ENCODE results near the gene TRMT10B. TPM values are rescaled to one million over a fixed set of nuclear protein-coding genes. Genes with fewer than 3 reads are reported as not detected.

TRMT10B gene
- total RNA-seq, 1 experiment from 2014 or later, result 5.2 TPM

DNA sequence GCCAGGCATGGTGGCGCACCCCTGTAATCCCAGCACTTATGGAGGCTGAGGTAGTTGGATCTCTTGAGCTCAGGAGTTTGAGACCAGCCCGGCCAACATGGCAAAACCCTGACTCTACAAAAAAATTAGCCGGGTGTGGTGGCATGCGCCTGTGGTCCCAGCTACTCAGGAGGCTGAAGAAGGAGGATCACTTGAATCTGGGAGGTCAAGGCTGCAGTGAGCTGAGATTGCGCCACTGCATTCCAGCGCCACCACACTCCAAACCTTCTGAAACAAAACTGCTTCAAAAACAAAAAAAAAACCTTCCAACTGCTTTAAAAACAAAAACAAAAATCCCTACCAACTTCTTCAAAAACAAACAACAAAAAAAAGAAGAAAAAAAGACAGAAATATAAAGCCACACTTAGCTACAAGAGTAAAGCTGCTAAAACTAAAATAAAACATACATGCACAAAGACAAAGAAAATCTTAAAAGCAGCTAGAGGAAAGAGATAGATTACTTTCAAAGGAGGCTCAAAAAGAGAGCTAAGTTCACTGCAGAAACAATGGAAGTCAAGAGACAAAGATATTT, 58.4 kb downstream of the TRMT10B start:
- H3K27me3 ChIP-seq (ENCODE audit: insufficient read depth, low read depth), result no peaks in the 10 kb centered on the region
- no peak overlapping the region for H2AFZ ChIP-seq
- H3K79me2 ChIP-seq (ENCODE audit: low read depth), result peaks cover 13% of the 10 kb centered on the region; the same call in 1 of the 2 replicates
- H3K9me3 ChIP-seq (ENCODE audit: insufficient read depth, low read depth), result no peaks in the 10 kb centered on the region
- CTCF ChIA-PET, result no interaction called here
- DNase-seq, result no peak
- intact Hi-C loops (cut with micrococcal nuclease; ENCODE audit: unreplicated experiment), result no loop called here
- BruUV-seq (replicated peaks), result no TSS peak
- no peaks in the 10 kb centered on the region for H3F3A ChIP-seq (ENCODE audit: insufficient read depth, low read depth)
- no peak overlapping the region for H3K27ac ChIP-seq
- H3K36me3 ChIP-seq (ENCODE audit: low read depth), result no peaks in the 10 kb centered on the region
- H3K4me2 ChIP-seq, result no peak overlapping the region
- H4K20me1 ChIP-seq (ENCODE audit: insufficient read depth), result peaks cover 5% of the 10 kb centered on the region; the same call in 1 of the 2 replicates
- no peaks in the 10 kb centered on the region for H3K9me2 ChIP-seq (ENCODE audit: insufficient read depth)
- POLR2A ChIA-PET (ENCODE audit: unreplicated experiment), result no interaction called here
- TF ChIP-seq EZH2 (IDR thresholded peaks at IDR 0.05; ENCODE audit: low read depth), result no peak
- TF ChIP-seq, protein P1, sequence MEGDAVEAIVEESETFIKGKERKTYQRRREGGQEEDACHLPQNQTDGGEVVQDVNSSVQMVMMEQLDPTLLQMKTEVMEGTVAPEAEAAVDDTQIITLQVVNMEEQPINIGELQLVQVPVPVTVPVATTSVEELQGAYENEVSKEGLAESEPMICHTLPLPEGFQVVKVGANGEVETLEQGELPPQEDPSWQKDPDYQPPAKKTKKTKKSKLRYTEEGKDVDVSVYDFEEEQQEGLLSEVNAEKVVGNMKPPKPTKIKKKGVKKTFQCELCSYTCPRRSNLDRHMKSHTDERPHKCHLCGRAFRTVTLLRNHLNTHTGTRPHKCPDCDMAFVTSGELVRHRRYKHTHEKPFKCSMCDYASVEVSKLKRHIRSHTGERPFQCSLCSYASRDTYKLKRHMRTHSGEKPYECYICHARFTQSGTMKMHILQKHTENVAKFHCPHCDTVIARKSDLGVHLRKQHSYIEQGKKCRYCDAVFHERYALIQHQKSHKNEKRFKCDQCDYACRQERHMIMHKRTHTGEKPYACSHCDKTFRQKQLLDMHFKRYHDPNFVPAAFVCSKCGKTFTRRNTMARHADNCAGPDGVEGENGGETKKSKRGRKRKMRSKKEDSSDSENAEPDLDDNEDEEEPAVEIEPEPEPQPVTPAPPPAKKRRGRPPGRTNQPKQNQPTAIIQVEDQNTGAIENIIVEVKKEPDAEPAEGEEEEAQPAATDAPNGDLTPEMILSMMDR (conservative IDR thresholded peaks at IDR 0.05), result no peak
- H3K4me3 ChIP-seq, result no peak overlapping the region
- no peaks in the 10 kb centered on the region for H3K4me1 ChIP-seq (replicated peaks; ENCODE audit: insufficient read depth)

DNA sequence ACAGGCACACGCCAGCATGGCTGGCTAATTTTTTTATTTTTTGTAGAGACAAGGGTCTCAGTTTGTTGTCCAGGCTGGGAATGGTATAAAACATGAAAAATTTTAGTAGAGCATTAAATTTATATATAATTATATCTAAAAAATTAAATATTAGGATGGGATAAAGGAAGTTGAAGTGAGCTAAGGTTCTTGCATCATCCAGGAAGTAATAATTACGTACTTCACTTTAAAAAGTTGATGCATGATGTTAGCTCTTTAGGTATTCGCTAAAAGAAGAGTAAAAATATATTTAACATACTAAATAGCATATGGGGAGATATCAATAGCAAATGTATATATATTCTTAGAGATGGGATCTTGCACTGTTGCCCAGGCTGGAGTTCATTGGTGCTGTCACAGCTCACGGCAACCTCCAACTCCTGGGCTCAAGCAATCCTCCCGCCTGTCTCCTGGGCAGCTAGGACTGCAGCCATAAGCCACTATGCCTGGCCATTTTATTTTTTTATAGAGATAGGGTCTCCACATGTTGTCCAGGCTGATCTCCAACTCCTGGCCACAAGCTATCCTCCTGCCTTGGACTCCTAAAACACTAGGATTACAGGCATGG, 59.3 kb downstream of the TRMT10B start:
- H2AFZ ChIP-seq, result no peak overlapping the region
- H3K4me1 ChIP-seq (replicated peaks; ENCODE audit: insufficient read depth), result no peaks in the 10 kb centered on the region
- no TSS peak for BruUV-seq (replicated peaks)
- 0 out of 2 replicates have a peak overlapping the region, but pooled peaks have one; percentile 3 for H3K27ac ChIP-seq
- CTCF ChIA-PET, result no interaction called here
- no peaks in the 10 kb centered on the region for H3K9me3 ChIP-seq (ENCODE audit: insufficient read depth, low read depth)
- H3K36me3 ChIP-seq (ENCODE audit: low read depth), result no peaks in the 10 kb centered on the region
- POLR2A ChIA-PET (ENCODE audit: unreplicated experiment), result interaction anchor here (0.6 kb wide), 1 partner anchor 220 kb away, joined by 6 read pairs; no protein-coding TSS in a partner anchor
- TF ChIP-seq, protein P1 (conservative IDR thresholded peaks at IDR 0.05), result no peak
- TF ChIP-seq EZH2 (IDR thresholded peaks at IDR 0.05; ENCODE audit: low read depth), result no peak
- no peak overlapping the region for H3K4me2 ChIP-seq
- H3F3A ChIP-seq (ENCODE audit: insufficient read depth, low read depth), result no peaks in the 10 kb centered on the region
- H3K9me2 ChIP-seq (ENCODE audit: insufficient read depth), result no peaks in the 10 kb centered on the region
- intact Hi-C loops (cut with micrococcal nuclease; ENCODE audit: unreplicated experiment), result no loop called here
- H3K4me3 ChIP-seq, result no peak overlapping the region
- no peak for DNase-seq
- H3K27me3 ChIP-seq (ENCODE audit: insufficient read depth, low read depth), result no peaks in the 10 kb centered on the region
- H4K20me1 ChIP-seq (ENCODE audit: insufficient read depth), result peaks cover 5% of the 10 kb centered on the region; the same call in 1 of the 2 replicates
- peaks cover 13% of the 10 kb centered on the region; the same call in 1 of the 2 replicates for H3K79me2 ChIP-seq (ENCODE audit: low read depth)

DNA sequence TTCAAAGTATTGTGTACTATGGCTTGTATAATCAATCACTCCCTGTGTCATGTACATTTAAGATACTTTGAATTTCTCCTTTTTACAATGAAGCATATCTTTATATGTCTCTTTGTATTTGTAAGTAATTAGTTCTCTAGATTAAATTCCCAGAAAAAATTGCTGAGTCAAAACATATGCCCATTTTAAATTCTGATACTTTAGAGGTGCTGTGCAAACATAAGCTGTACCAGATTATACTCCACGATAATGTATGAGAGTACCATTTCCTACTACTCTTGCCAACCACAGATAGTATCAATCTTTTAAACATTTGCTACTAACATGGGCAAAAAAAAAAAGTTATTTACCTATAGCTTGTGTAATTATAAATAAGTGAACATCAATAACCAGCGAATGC, 65.2 kb downstream of the TRMT10B start:
- H3K79me2 ChIP-seq (ENCODE audit: low read depth), result peaks cover 3% of the 10 kb centered on the region; the same call in 1 of the 2 replicates

More for the DNA sequence above, 65.2 kb downstream of the TRMT10B start:
- H3K4me3 ChIP-seq, result no peak overlapping the region
- H3K9me2 ChIP-seq (ENCODE audit: insufficient read depth), result no peaks in the 10 kb centered on the region
- no peaks in the 10 kb centered on the region for H3K36me3 ChIP-seq (ENCODE audit: low read depth)
- no peak overlapping the region for H3K4me2 ChIP-seq
- H3K4me1 ChIP-seq (replicated peaks; ENCODE audit: insufficient read depth), result no peaks in the 10 kb centered on the region
- no peak overlapping the region for H3K27ac ChIP-seq
- CTCF ChIA-PET, result no interaction called here
- H2AFZ ChIP-seq, result no peak overlapping the region
- intact Hi-C loops (cut with micrococcal nuclease; ENCODE audit: unreplicated experiment), result no loop called here
- H4K20me1 ChIP-seq (ENCODE audit: insufficient read depth), result no peaks in the 10 kb centered on the region; the same call in 1 of the 2 replicates
- TF ChIP-seq, protein P1 (conservative IDR thresholded peaks at IDR 0.05), result no peak
- no peak for TF ChIP-seq EZH2 (IDR thresholded peaks at IDR 0.05; ENCODE audit: low read depth)
- no peaks in the 10 kb centered on the region for H3F3A ChIP-seq (ENCODE audit: insufficient read depth, low read depth)
- DNase-seq, result no peak
- BruUV-seq (replicated peaks), result no TSS peak
- POLR2A ChIA-PET (ENCODE audit: unreplicated experiment), result no interaction called here
- H3K27me3 ChIP-seq (ENCODE audit: insufficient read depth, low read depth), result no peaks in the 10 kb centered on the region
- no peaks in the 10 kb centered on the region for H3K9me3 ChIP-seq (ENCODE audit: insufficient read depth, low read depth)
